Occipital lobe (tissue), 2 donors: ENCODE data around the gene MRPL51. TPM values are rescaled to one million over a fixed set of nuclear protein-coding genes. Genes with fewer than 3 reads are reported as not detected.
A peak's percentile ranks its signal among the peaks of the same experiment; 100 is the strongest.

Experiments used
- DNase-seq: peaks from one replicate; lab custom pipeline; 2025; lab: John Stamatoyannopoulos, UW
- total RNA-seq: library from RNA; depleted of rRNA; stranded (reverse); fragments of >200 nt; gene quantifications from one replicate; pipeline ENCODE4 v1.2.3, GENCODE V29; 2014

The MRPL51 gene
- 36.5 TPM for total RNA-seq

DNA sequence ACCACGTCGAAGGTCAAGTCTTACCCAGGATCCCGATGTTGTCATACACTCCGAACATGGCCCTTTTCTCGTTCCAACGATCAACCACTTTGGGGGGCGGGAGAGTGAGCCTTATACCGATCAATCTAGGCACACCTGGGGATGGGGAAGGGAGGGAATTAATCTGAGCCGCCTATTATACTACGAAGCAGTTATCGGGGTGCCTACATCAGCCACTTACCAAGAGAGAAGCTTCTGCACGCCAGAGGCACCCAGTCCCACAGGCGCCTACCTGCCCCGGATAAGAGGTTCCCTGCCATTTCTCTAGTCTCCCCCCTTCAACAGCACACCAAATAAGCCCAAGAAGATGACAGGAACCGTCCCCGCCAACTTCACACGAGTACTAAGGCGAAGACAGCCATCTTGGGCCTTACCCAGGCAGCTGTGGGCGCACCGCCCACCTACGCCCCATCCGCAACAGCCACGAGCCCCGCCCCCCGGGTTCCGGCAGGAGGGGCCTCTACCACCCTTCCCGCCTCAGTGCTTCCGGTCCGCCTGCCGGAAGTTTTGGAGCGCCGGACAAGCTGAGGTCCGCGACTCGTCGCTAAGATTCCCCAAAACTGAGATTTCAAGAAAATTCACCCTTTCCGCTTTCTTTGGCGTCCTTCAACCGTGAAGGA, at the start of gene MRPL51:
TSS of gene MRPL51 (minus strand) at position 425 of the 659 bp plus-strand sequence. CDS start at position 299, 126 bp downstream.
- DNase-seq: peak; percentile 94

DNA sequence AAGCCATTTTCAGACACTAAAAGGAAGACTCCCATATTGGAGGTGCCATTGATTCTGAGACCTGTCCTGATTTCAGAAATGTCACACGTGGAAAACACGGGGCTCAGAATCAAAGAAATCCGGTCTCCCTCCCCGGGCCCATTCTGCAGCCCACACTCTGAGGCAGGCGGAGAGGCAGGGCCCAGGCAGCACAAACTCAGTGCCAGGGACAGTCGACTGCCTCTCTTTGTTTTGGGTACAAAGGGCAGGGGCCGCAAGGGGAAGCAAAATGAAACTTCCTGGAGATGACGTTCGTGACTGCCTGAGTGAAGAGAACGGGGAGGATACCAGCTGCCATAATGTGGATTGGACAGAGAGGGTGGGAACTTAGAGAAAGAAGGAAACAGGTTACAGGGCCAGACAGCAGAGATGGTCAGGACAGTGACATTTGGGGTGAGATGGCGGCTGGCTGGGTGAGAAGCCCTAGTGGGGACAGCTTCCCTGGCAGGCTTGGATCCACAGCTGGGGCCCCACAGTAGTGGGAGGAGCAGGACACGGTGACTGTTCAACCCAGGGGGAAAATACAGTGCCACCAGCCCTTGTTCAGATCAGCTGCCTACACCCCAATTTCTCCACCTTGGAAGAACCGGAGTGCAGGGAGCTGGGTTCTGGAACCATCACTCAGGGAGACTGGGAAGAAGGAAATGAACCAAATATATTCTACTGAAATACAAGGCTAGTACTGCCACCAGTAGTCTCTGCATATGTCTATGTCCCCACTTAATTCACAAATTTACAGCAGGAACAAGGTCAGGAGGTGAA, 49.3 kb upstream of the MRPL51 start:
- no peak for DNase-seq

DNA sequence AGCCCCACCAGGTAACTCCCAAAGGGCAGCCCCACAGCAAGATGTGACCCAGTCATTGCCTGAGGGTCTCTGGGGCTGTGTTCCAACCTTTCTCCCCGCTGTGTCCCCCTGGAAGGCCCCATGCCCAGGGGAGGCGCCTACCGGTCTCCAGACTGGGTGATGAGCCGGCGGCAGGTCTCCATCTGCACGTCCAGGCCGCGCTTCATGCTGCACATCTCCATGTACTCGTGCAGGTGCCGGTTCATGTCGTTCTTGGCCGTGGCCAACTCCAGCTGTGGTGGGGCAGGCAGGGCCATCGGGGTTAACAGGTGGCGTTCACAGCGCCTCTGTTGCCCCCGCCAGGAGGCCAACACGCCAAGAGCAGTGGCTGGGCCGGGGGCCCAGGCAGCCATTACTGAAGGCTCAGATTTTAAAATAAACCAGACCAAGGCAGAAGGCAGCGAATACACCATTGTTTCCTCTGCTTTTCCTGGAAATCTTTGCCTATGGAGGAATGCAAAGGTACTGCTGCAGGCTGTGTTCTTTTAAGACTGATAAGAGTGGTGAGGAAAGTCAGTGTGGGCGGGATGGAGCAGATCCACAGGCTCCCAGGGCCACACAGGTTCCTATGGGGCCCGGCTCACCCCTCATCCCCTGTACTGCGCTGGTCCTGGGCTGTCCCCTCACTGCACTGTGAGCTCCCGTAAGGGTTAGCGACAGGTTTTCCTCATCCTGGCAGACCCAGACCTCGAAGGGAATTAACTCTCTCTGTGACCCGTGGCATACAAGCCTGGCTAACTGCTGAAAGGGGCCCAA, 48.5 kb upstream of the MRPL51 start:
- DNase-seq: no peak

DNA sequence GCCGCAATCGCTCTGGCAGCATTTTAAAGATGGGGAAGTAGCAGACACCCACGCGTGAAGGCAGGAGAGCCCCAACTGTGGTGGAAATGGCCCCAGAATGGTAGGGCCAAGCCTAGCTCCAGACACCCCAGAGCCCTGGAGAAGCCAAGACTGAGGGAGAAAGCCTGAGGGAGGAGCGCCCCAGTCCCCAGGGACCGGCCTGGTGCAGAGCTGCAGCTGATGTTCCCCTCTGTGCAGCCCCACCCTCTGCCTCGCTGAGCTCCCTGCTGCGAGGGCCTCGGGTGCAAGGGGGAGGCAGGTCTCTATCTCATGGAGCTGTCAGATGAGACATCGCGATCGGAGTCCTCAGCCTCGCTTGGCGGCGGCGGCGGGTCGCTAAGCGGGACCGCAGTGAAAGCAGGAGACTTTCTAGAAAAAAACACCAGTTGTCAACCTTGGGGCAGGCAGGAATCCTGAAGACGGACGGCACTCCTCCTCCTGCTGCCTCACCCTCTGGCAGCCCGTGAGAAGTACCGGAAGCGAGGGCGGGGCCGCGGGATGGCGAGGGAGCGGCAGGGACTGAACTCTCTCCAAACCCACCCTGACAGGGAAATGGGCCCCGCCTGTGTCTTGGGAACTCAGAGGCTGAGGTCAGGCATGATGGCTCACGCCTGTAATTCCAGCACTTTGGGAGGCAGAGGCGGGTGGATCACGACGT, 47.3 kb upstream of the MRPL51 start:
- no peak for DNase-seq

DNA sequence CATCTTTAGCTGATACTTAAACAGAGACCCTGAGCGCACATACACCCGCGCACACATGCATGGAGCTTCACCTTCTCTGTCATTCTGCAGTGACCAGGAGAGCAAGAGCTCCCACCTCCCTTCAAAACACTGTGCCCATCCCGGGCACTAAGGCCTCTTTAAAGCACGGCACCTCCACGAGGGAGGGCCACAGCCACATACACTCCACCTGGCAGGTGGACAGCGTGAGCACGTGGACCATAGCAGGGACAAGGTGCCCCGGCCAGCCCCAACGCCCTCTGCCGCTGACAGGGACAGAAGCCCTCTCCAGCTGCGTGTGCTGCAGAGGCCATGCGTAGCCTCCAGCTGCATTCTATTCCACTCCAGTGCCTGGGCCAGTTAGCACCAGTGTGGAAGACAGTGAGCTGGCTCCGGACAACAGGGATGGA, 46.7 kb upstream of the MRPL51 start:
- DNase-seq: no peak

DNA sequence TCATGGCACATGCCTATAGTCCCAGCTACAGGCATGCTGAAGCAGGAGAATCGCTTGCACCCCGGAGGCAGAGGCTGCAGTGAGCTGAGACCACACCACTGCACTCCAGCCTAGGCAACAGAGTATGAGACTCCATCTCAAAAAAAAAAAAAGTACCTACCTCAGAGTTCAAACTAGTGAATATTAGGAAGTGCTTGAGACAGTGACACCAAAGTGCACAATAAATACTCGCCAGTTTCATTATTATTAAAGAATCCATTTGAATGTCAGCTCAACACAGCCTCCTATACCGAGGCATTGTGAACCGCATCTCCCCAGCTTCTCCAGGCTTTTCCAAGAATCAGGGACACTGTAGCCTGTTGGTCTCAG, 46.2 kb upstream of the MRPL51 start:
- DNase-seq: no peak

DNA sequence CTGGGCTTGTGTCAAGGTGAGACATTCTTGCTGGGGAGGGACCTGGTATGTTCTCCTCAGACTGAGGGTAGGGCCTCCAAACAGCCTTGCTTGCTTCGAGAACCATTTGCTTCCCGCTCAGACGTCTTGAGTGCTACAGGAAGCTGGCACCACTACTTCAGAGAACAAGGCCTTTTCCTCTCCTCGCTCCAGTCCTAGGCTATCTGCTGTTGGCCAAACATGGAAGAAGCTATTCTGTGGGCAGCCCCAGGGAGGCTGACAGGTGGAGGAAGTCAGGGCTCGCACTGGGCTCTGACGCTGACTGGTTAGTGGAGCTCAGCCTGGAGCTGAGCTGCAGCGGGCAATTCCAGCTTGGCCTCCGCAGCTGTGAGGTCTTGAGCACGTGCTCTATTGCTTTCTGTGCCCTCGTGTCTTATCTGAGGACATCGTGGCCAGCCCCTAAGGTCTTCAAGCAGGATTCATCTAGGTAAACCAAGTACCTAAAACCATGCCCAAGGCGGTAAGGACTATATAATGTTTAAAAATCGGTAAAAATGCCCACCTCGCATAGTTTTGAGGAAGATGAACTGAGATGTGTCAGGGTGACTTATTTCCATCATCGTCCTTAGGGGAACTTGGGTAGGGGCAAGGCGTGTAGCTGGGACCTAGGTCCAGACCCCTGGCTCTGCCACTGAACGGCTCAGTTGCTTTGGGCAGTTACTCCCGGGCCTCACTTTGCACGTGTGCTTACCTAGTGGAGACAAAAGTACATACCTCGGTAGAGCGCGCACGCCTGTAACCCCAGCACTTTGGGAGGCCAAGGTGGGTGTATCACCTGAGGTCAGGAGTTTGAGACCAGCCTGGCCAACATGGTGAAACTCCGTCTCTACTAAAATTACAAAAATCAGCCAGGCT, 45.6 kb upstream of the MRPL51 start:
- DNase-seq: no peak

DNA sequence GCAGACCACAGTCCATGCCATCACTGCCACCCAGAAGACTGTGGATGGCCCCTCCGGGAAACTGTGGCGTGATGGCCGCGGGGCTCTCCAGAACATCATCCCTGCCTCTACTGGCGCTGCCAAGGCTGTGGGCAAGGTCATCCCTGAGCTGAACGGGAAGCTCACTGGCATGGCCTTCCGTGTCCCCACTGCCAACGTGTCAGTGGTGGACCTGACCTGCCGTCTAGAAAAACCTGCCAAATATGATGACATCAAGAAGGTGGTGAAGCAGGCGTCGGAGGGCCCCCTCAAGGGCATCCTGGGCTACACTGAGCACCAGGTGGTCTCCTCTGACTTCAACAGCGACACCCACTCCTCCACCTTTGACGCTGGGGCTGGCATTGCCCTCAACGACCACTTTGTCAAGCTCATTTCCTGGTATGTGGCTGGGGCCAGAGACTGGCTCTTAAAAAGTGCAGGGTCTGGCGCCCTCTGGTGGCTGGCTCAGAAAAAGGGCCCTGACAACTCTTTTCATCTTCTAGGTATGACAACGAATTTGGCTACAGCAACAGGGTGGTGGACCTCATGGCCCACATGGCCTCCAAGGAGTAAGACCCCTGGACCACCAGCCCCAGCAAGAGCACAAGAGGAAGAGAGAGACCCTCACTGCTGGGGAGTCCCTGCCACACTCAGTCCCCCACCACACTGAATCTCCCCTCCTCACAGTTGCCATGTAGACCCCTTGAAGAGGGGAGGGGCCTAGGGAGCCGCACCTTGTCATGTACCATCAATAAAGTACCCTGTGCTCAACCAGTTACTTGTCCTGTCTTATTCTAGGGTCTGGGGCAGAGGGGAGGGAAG, 44.7 kb upstream of the MRPL51 start:
- DNase-seq: peak; percentile 47

DNA sequence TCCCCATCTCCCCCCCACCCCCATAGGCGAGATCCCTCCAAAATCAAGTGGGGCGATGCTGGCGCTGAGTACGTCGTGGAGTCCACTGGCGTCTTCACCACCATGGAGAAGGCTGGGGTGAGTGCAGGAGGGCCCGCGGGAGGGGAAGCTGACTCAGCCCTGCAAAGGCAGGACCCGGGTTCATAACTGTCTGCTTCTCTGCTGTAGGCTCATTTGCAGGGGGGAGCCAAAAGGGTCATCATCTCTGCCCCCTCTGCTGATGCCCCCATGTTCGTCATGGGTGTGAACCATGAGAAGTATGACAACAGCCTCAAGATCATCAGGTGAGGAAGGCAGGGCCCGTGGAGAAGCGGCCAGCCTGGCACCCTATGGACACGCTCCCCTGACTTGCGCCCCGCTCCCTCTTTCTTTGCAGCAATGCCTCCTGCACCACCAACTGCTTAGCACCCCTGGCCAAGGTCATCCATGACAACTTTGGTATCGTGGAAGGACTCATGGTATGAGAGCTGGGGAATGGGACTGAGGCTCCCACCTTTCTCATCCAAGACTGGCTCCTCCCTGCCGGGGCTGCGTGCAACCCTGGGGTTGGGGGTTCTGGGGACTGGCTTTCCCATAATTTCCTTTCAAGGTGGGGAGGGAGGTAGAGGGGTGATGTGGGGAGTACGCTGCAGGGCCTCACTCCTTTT, 44.0 kb upstream of the MRPL51 start:
- DNase-seq: no peak

DNA sequence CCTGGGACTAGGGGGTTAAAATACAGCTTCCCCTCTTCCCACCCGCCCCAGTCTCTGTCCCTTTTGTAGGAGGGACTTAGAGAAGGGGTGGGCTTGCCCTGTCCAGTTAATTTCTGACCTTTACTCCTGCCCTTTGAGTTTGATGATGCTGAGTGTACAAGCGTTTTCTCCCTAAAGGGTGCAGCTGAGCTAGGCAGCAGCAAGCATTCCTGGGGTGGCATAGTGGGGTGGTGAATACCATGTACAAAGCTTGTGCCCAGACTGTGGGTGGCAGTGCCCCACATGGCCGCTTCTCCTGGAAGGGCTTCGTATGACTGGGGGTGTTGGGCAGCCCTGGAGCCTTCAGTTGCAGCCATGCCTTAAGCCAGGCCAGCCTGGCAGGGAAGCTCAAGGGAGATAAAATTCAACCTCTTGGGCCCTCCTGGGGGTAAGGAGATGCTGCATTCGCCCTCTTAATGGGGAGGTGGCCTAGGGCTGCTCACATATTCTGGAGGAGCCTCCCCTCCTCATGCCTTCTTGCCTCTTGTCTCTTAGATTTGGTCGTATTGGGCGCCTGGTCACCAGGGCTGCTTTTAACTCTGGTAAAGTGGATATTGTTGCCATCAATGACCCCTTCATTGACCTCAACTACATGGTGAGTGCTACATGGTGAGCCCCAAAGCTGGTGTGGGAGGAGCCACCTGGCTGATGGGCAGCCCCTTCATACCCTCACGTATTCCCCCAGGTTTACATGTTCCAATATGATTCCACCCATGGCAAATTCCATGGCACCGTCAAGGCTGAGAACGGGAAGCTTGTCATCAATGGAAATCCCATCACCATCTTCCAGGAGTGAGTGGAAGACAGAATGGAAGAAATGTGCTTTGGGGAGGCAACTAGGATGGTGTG, 43.1 kb upstream of the MRPL51 start:
- DNase-seq: no peak

DNA sequence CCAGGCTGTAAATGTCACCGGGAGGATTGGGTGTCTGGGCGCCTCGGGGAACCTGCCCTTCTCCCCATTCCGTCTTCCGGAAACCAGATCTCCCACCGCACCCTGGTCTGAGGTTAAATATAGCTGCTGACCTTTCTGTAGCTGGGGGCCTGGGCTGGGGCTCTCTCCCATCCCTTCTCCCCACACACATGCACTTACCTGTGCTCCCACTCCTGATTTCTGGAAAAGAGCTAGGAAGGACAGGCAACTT, 42.6 kb upstream of the MRPL51 start:
- DNase-seq: no peak

DNA sequence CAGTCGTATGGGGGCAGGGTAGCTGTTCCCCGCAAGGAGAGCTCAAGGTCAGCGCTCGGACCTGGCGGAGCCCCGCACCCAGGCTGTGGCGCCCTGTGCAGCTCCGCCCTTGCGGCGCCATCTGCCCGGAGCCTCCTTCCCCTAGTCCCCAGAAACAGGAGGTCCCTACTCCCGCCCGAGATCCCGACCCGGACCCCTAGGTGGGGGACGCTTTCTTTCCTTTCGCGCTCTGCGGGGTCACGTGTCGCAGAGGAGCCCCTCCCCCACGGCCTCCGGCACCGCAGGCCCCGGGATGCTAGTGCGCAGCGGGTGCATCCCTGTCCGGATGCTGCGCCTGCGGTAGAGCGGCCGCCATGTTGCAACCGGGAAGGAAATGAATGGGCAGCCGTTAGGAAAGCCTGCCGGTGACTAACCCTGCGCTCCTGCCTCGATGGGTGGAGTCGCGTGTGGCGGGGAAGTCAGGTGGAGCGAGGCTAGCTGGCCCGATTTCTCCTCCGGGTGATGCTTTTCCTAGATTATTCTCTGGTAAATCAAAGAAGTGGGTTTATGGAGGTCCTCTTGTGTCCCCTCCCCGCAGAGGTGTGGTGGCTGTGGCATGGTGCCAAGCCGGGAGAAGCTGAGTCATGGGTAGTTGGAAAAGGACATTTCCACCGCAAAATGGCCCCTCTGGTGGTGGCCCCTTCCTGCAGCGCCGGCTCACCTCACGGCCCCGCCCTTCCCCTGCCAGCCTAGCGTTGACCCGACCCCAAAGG, 42.1 kb upstream of the MRPL51 start:
- peak; percentile 29 for DNase-seq

DNA sequence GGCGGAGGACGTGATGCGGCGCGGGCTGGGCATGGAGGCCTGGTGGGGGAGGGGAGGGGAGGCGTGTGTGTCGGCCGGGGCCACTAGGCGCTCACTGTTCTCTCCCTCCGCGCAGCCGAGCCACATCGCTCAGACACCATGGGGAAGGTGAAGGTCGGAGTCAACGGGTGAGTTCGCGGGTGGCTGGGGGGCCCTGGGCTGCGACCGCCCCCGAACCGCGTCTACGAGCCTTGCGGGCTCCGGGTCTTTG, 41.6 kb upstream of the MRPL51 start:
- no peak for DNase-seq

DNA sequence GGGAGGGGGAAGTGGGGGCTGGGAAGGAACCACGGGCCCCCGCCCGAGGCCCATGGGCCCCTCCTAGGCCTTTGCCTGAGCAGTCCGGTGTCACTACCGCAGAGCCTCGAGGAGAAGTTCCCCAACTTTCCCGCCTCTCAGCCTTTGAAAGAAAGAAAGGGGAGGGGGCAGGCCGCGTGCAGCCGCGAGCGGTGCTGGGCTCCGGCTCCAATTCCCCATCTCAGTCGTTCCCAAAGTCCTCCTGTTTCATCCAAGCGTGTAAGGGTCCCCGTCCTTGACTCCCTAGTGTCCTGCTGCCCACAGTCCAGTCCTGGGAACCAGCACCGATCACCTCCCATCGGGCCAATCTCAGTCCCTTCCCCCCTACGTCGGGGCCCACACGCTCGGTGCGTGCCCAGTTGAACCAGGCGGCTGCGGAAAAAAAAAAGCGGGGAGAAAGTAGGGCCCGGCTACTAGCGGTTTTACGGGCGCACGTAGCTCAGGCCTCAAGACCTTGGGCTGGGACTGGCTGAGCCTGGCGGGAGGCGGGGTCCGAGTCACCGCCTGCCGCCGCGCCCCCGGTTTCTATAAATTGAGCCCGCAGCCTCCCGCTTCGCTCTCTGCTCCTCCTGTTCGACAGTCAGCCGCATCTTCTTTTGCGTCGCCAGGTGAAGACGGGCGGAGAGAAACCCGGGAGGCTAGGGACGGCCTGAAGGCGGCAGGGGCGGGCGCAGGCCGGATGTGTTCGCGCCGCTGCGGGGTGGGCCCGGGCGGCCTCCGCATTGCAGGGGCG, 41.0 kb upstream of the MRPL51 start, which contains the start of gene GAPDH:
TSS of gene GAPDH (plus strand) at position 595 of the 772 bp plus-strand sequence. CDS start 316 bp downstream, outside the sequence.
- peak; percentile 94 for DNase-seq

DNA sequence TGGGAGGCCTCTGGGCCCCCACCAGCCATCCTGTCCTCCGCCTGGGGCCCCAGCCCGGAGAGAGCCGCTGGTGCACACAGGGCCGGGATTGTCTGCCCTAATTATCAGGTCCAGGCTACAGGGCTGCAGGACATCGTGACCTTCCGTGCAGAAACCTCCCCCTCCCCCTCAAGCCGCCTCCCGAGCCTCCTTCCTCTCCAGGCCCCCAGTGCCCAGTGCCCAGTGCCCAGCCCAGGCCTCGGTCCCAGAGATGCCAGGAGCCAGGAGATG, 40.5 kb upstream of the MRPL51 start:
- no peak for DNase-seq

DNA sequence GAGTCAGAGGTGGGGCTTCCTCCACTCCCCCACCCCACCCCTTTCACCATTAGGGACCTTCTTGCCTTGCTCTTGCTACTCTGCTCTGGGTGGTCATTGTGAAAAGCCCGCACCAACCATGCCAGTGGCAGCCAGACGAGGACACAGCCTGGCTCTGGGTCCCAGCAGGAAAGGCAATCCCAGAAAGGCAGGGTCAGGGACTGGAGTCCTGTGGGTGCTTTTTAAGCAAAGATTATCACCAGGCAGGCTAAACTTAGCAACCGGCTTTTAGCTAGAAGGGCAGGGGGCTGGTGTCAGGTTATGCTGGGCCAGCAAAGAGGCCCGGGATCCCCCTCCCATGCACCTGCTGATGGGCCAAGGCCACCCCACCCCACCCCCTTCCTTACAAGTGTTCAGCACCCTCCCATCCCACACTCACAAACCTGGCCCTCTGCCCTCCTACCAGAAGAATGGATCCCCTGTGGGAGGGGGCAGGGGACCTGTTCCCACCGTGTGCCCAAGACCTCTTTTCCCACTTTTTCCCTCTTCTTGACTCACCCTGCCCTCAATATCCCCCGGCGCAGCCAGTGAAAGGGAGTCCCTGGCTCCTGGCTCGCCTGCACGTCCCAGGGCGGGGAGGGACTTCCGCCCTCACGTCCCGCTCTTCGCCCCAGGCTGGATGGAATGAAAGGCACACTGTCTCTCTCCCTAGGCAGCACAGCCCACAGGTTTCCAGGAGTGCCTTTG, 40.0 kb upstream of the MRPL51 start:
- peak; percentile 79 for DNase-seq
